Mesenchymal stem cell (in vitro differentiated cells and primary cell): Measurements from ENCODE around the gene TOMM20.
"Not testable (repeated sequence)": the region's sequence is repeated elsewhere in the genome, so short reads cannot be mapped to it uniquely, and the experiment has no call there.

ENCODE experiments used
- DNase-seq: peaks from one replicate; pipeline ENCODE4 v3.0.0-alpha.2; 2013
- H2AFZ ChIP-seq: one replicate; pipeline ENCODE4 v1.6.1; 2013; ENCODE audit warnings: low read depth, mild to moderate bottlenecking, control low read depth, inconsistent platforms, low read length, moderate library complexity
- H2AK5ac ChIP-seq: 2 replicates; pipeline ENCODE4 v1.6.1; 2013; ENCODE audit warnings: low read length, moderate library complexity, mild to moderate bottlenecking, inconsistent platforms; ENCODE audit not compliant: severe bottlenecking
- H2BK120ac ChIP-seq: one replicate; pipeline ENCODE4 v1.6.1; 2013; ENCODE audit warnings: low read depth, mild to moderate bottlenecking, inconsistent platforms, low read length, moderate library complexity
- H2BK12ac ChIP-seq, 2 experiments: one replicate each; pipeline ENCODE4 v1.6.1; 2013; ENCODE audit warnings: inconsistent platforms in 2 of 2, low read length in 2 of 2, mild to moderate bottlenecking in 2 of 2, moderate library complexity in 2 of 2, control low read depth in 1 of 2
- H2BK15ac ChIP-seq: one replicate; pipeline ENCODE4 v1.6.1; 2013; ENCODE audit warnings: mild to moderate bottlenecking, low read depth, inconsistent platforms; ENCODE audit not compliant: poor library complexity, severe bottlenecking
- H2BK5ac ChIP-seq: 2 replicates; pipeline ENCODE4 v1.6.1; 2013; ENCODE audit warnings: low read depth, mild to moderate bottlenecking, low read length, control low read depth, inconsistent platforms; ENCODE audit not compliant: poor library complexity, severe bottlenecking
- H3K14ac ChIP-seq, 2 experiments: one replicate each; pipeline ENCODE4 v1.6.1; 2013; ENCODE audit warnings: inconsistent platforms in 2 of 2, low read length in 2 of 2, control low read depth in 1 of 2, mild to moderate bottlenecking in 1 of 2, moderate library complexity in 1 of 2
- H3K18ac ChIP-seq, 2 experiments: one replicate each; pipeline ENCODE4 v1.6.1; 2013; ENCODE audit warnings: inconsistent platforms in 2 of 2, low read length in 2 of 2, control low read depth in 1 of 2, low read depth in 1 of 2, mild to moderate bottlenecking in 1 of 2
- H3K23ac ChIP-seq, 2 experiments: one replicate each; pipeline ENCODE4 v1.6.1; 2013; ENCODE audit warnings: inconsistent platforms in 2 of 2, low read length in 2 of 2, mild to moderate bottlenecking in 2 of 2, moderate library complexity in 2 of 2, control low read depth in 1 of 2
- H3K27ac ChIP-seq: 2 replicates; pipeline ENCODE4 v1.5.1; 2013; ENCODE audit warnings: mild to moderate bottlenecking, moderate library complexity, low read length, control low read depth, inconsistent platforms; ENCODE audit not compliant: poor library complexity, severe bottlenecking
- H3K27me3 ChIP-seq, 2 experiments: 2 replicates each; pipeline versions ENCODE4 v1.6.1 to v1.7.0; 2013; ENCODE audit warnings: low read length in 2 of 2, mild to moderate bottlenecking in 2 of 2, moderate library complexity in 2 of 2, control low read depth in 1 of 2, inconsistent platforms in 1 of 2; ENCODE audit not compliant: control insufficient read depth in 1 of 2, insufficient read depth in 1 of 2
- H3K36me3 ChIP-seq, 2 experiments: 2 replicates each; pipeline versions ENCODE4 v1.6.1 to v1.7.0; 2013; ENCODE audit warnings: low read length in 2 of 2, control low read depth in 1 of 2, inconsistent platforms in 1 of 2, low read depth in 1 of 2, mild to moderate bottlenecking in 1 of 2; ENCODE audit not compliant: insufficient read depth in 2 of 2, control insufficient read depth in 1 of 2
- H3K4ac ChIP-seq, 2 experiments: one replicate each; pipeline ENCODE4 v1.6.1; 2013; ENCODE audit warnings: inconsistent platforms in 2 of 2, low read length in 2 of 2, mild to moderate bottlenecking in 2 of 2, moderate library complexity in 2 of 2, control low read depth in 1 of 2, low read depth in 1 of 2
- H3K4me1 ChIP-seq: 2 replicates; pipeline ENCODE4 v1.6.1; 2013; ENCODE audit warnings: low read depth, low read length, control low read depth; ENCODE audit not compliant: control insufficient read depth, insufficient read depth
- H3K4me2 ChIP-seq: 2 replicates; pipeline ENCODE4 v1.6.1; 2013; ENCODE audit warnings: low read length, mild to moderate bottlenecking, inconsistent platforms; ENCODE audit not compliant: poor library complexity, severe bottlenecking
- H3K4me3 ChIP-seq, 2 experiments: 2 replicates each; pipeline versions ENCODE4 v1.5.1 to v1.7.0; 2013; ENCODE audit warnings: low read length in 2 of 2, mild to moderate bottlenecking in 2 of 2, control low read depth in 1 of 2, low read depth in 1 of 2; ENCODE audit not compliant: insufficient read depth in 1 of 2
- H3K79me1 ChIP-seq: replicated peaks from 2 replicates; pipeline ENCODE4 v1.6.1; 2013; ENCODE audit warnings: mild to moderate bottlenecking, control low read depth, low read length, inconsistent platforms; ENCODE audit not compliant: poor library complexity, severe bottlenecking
- H3K9ac ChIP-seq: 2 replicates; pipeline ENCODE4 v1.7.0; 2013; ENCODE audit warnings: mild to moderate bottlenecking, low read length, moderate library complexity
- H3K9me3 ChIP-seq: 2 replicates; pipeline ENCODE4 v1.7.0; 2013; ENCODE audit warnings: mild to moderate bottlenecking, low read length; ENCODE audit not compliant: control insufficient read depth
- H4K8ac ChIP-seq: one replicate; pipeline ENCODE4 v1.6.1; 2013; ENCODE audit warnings: inconsistent platforms, mild to moderate bottlenecking, low read length, moderate library complexity
- H4K91ac ChIP-seq: one replicate; pipeline ENCODE4 v1.6.1; 2013; ENCODE audit warnings: mild to moderate bottlenecking, low read length, inconsistent platforms
- WGBS: methylation state at CpG from one replicate; pipeline ENCODE4 v1.1.7; 2013; ENCODE audit warnings: mixed read lengths; 5-methylcytosine and 5-hydroxymethylcytosine counted together

TOMM20 gene

GRCh38 chr1:235159284-235159683, 30.6 kb upstream of the TOMM20 start:
- not testable (repeated sequence) for H3K18ac ChIP-seq, H3K4ac ChIP-seq, H3K27me3 ChIP-seq, H2BK15ac ChIP-seq, H2BK120ac ChIP-seq, H3K4me2 ChIP-seq, H4K8ac ChIP-seq, H2AK5ac ChIP-seq, DNase-seq, H4K91ac ChIP-seq, H2BK5ac ChIP-seq, H2BK12ac ChIP-seq, H3K14ac ChIP-seq, H3K9me3 ChIP-seq, H3K27ac ChIP-seq, H3K4me1 ChIP-seq, H2AFZ ChIP-seq, H3K23ac ChIP-seq, H3K4me3 ChIP-seq, H3K9ac ChIP-seq
- peaks cover 22% of the 10 kb centered on the region for H3K79me1 ChIP-seq
- 98% methylated on average over 9 of the region's 9 CpGs for WGBS
- H3K36me3 ChIP-seq = peaks cover 29 to 54% of the 10 kb centered on the region in 2 experiments

GRCh38 chr1:235158680-235159079, 30.0 kb upstream of the TOMM20 start:
- Histone ChIP-seq H3K18ac (no peak overlapping the region), H4K91ac (no peak overlapping the region), H2BK120ac (no peak overlapping the region), H3K14ac (no peak overlapping the region), H3K9me3 (no peaks in the 10 kb centered on the region), H3K9ac (no peak overlapping the region), H2AK5ac (no peak overlapping the region), H3K27me3 (no peaks in the 10 kb centered on the region), H3K23ac (no peak overlapping the region), H2BK15ac (no peak overlapping the region), H3K4me1 (peaks cover 5% of the 10 kb centered on the region), H2BK12ac (no peak overlapping the region), H2BK5ac (no peak overlapping the region), H3K36me3 (peaks cover 35 to 57% of the 10 kb centered on the region in 2 experiments), H2AFZ (no peak overlapping the region), H3K27ac (no peak overlapping the region), H3K79me1 (peaks cover 24% of the 10 kb centered on the region), H3K4me2 (no peak overlapping the region), H3K4me3 (no peak overlapping the region), H3K4ac (no peak overlapping the region), H4K8ac (no peak overlapping the region)
- 98% methylated on average over 5 of the region's 6 CpGs for WGBS
- no peak for DNase-seq

GRCh38 chr1:235157150-235157549, 28.5 kb upstream of the TOMM20 start:
- Histone ChIP-seq H2AK5ac (no peak overlapping the region), H2BK120ac (no peak overlapping the region), H3K79me1 (peaks cover 25% of the 10 kb centered on the region), H3K4me2 (no peak overlapping the region), H4K8ac (no peak overlapping the region), H3K4ac (no peak overlapping the region), H3K9ac (no peak overlapping the region), H3K27me3 (no peaks in the 10 kb centered on the region), H2BK15ac (no peak overlapping the region), H3K4me1 (peaks cover 5% of the 10 kb centered on the region), H2BK5ac (no peak overlapping the region), H3K4me3 (no peak overlapping the region), H3K23ac (no peak overlapping the region), H3K9me3 (no peaks in the 10 kb centered on the region), H2BK12ac (no peak overlapping the region), H3K14ac (no peak overlapping the region), H3K36me3 (peaks cover 40 to 70% of the 10 kb centered on the region in 2 experiments), H3K27ac (no peak overlapping the region), H3K18ac (no peak overlapping the region), H4K91ac (no peak overlapping the region), H2AFZ (no peak overlapping the region)
- 96% methylated on average over 4 of the region's 4 CpGs for WGBS
- no peak for DNase-seq

DNA sequence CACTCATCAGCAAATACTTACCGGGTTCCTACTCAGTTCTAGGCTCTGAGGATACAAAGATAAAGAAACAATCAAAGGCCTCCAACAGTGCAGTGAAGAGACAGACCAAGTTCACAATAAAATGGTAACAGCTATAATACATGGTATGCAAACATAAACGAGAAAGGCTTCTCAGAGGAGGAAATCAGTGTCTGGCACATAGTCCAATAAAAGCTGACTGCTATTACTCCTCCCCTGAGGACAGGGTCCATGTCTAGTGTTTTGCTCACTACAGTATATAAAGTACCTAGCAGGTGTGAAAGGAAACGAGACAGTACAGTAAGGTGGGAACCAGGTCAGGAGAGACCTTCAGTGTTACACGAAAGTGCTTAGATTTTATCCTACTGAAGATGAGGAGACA, 28.1 kb upstream of the TOMM20 start:
- peaks cover 2% of the 10 kb centered on the region for H3K4me1 ChIP-seq
- no peak overlapping the region for H3K27ac ChIP-seq
- H3K18ac ChIP-seq = no peak overlapping the region
- H2AK5ac ChIP-seq = no peak overlapping the region
- H2BK5ac ChIP-seq = no peak overlapping the region
- no peak overlapping the region for H3K23ac ChIP-seq
- WGBS = 92% methylated on average over 4 of the region's 4 CpGs
- H3K27me3 ChIP-seq = no peaks in the 10 kb centered on the region
- H4K91ac ChIP-seq = no peak overlapping the region
- no peak overlapping the region for H3K4ac ChIP-seq
- no peak for DNase-seq
- H2AFZ ChIP-seq = no peak overlapping the region
- H3K4me2 ChIP-seq = no peak overlapping the region
- no peak overlapping the region for H2BK120ac ChIP-seq
- peaks cover 41 to 74% of the 10 kb centered on the region in 2 experiments for H3K36me3 ChIP-seq
- no peak overlapping the region for H2BK12ac ChIP-seq
- H2BK15ac ChIP-seq = no peak overlapping the region
- no peak overlapping the region for H3K4me3 ChIP-seq
- no peaks in the 10 kb centered on the region for H3K9me3 ChIP-seq
- no peak overlapping the region for H4K8ac ChIP-seq
- peaks cover 25% of the 10 kb centered on the region for H3K79me1 ChIP-seq
- H3K9ac ChIP-seq = no peak overlapping the region
- no peak overlapping the region for H3K14ac ChIP-seq
